A549 (cell line): ENCODE measurements around the gene ZNF407.

Experiments used
- CEBPB ChIP-seq, 2 experiments: fragments of >200 bp in 1 of 2; sonication (Bioruptor Twin) in 1 of 2; formaldehyde crosslinking in 1 of 2; IDR thresholded peaks; 2 replicates each; pipeline ENCODE4 v1.6.1; 2012 to 2016
- KDM5A ChIP-seq: fragments of 200-600 bp; sonication (generic); IDR thresholded peaks from 2 replicates; pipeline ENCODE4 v1.6.1; 2016; ENCODE audit warnings: antibody characterized with exemption, mild to moderate bottlenecking
- MAFK ChIP-seq: fragments of 450-650 bp; IDR thresholded peaks from 2 replicates; pipeline ENCODE4 v1.6.1; 2014; ENCODE audit not compliant: partially characterized antibody
- SMC3 ChIP-seq: fragments of >200 bp; sonication (Bioruptor Twin); formaldehyde crosslinking; IDR thresholded peaks from 3 replicates; pipeline ENCODE4 v1.6.1; 2018; ENCODE audit warnings: inconsistent platforms
- TF ChIP-seq, protein P1 (sequence below): fragments of >200 bp; sonication (Bioruptor Twin); formaldehyde crosslinking; IDR thresholded peaks from 3 replicates; pipeline ENCODE4 v1.5.1; 2016
- TF ChIP-seq, protein P2 (sequence below): fragments of >200 bp; sonication (Bioruptor Twin); formaldehyde crosslinking; IDR thresholded peaks from 3 replicates; pipeline ENCODE4 v1.6.1; 2016

DNA sequence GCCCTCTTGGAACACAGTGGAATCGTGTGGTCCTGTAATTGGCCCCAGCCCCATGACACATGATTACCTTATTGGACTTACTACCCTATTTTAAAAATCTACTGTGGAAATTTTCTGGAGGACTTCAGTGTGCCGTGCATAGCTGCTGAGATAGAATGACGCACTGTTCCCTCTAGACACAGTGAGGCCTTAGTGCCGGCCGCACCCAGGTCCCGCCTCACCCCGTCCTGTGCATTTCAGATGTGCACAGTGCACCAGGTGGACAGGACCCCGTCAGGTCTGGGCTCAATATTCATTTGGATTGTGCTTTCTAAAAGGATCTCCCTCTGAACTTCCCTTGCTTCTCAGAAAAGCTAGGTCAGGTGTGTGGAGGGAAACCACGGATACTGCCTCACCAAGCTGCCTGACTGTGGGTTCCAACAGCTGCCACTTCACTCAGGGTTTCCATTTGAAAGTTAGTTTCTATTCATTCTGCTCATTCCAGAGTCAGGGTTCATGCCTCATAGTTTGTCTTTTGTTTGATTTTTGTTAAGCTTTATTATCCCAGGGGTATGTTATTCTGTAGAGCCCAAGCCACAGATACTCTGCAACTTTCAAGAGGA is 455.5 kb downstream of the ZNF407 start:
- TF ChIP-seq, protein P1, sequence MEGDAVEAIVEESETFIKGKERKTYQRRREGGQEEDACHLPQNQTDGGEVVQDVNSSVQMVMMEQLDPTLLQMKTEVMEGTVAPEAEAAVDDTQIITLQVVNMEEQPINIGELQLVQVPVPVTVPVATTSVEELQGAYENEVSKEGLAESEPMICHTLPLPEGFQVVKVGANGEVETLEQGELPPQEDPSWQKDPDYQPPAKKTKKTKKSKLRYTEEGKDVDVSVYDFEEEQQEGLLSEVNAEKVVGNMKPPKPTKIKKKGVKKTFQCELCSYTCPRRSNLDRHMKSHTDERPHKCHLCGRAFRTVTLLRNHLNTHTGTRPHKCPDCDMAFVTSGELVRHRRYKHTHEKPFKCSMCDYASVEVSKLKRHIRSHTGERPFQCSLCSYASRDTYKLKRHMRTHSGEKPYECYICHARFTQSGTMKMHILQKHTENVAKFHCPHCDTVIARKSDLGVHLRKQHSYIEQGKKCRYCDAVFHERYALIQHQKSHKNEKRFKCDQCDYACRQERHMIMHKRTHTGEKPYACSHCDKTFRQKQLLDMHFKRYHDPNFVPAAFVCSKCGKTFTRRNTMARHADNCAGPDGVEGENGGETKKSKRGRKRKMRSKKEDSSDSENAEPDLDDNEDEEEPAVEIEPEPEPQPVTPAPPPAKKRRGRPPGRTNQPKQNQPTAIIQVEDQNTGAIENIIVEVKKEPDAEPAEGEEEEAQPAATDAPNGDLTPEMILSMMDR = no peak
- TF ChIP-seq, protein P2, sequence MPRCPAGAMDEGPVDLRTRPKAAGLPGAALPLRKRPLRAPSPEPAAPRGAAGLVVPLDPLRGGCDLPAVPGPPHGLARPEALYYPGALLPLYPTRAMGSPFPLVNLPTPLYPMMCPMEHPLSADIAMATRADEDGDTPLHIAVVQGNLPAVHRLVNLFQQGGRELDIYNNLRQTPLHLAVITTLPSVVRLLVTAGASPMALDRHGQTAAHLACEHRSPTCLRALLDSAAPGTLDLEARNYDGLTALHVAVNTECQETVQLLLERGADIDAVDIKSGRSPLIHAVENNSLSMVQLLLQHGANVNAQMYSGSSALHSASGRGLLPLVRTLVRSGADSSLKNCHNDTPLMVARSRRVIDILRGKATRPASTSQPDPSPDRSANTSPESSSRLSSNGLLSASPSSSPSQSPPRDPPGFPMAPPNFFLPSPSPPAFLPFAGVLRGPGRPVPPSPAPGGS = no peak
- TF ChIP-seq MAFK = no peak
- TF ChIP-seq KDM5A = no peak
- no peak for TF ChIP-seq CEBPB (IDR thresholded peaks at IDR 0.05)
- TF ChIP-seq SMC3 = no peak
